Loucy (cell line): Measurements from ENCODE around the gene ROBO2.

Source experiments
- H2AFZ ChIP-seq: fragments of 200-600 bp; sonication (generic); 2 replicates; pipeline ENCODE4 v1.6.0; 2016; ENCODE audit warnings: antibody characterized with exemption, mild to moderate bottlenecking, low read length, moderate library complexity
- H3F3A ChIP-seq: fragments of 200-600 bp; 2 replicates; pipeline ENCODE4 v1.6.0; 2016; ENCODE audit warnings: antibody characterized with exemption, low read depth, mild to moderate bottlenecking
- H3K27me3 ChIP-seq: fragments of 200-600 bp; sonication (generic); 2 replicates; pipeline ENCODE4 v1.6.1; 2014; ENCODE audit warnings: low read length, mild to moderate bottlenecking; ENCODE audit not compliant: insufficient read depth, poor library complexity, severe bottlenecking
- H3K36me3 ChIP-seq: fragments of 200-600 bp; sonication (generic); 2 replicates; pipeline ENCODE4 v1.6.1; 2016; ENCODE audit warnings: low read length; ENCODE audit not compliant: insufficient read depth
- H3K4me1 ChIP-seq: fragments of 200-600 bp; sonication (generic); 2 replicates; pipeline ENCODE4 v1.5.1; 2014; ENCODE audit warnings: low read length, mild to moderate bottlenecking; ENCODE audit not compliant: insufficient read depth, poor library complexity, severe bottlenecking
- H3K4me2 ChIP-seq: fragments of 200-600 bp; sonication (generic); 2 replicates; pipeline ENCODE4 v1.6.0; 2014; ENCODE audit warnings: antibody characterized with exemption, low read length, low read depth, mild to moderate bottlenecking; ENCODE audit not compliant: poor library complexity, severe bottlenecking
- H3K4me3 ChIP-seq: fragments of 200-600 bp; sonication (generic); 2 replicates; pipeline ENCODE4 v1.5.1; 2014; ENCODE audit warnings: low read length, mild to moderate bottlenecking, mixed read lengths; ENCODE audit not compliant: poor library complexity, severe bottlenecking
- H3K79me2 ChIP-seq: fragments of 200-600 bp; sonication (generic); 2 replicates; pipeline ENCODE4 v1.6.1; 2014; ENCODE audit warnings: low read length; ENCODE audit not compliant: insufficient read depth
- H3K9ac ChIP-seq: fragments of 200-600 bp; sonication (generic); 2 replicates; pipeline ENCODE4 v1.6.0; 2014; ENCODE audit warnings: mild to moderate bottlenecking, low read depth, low read length, moderate library complexity; ENCODE audit not compliant: poor library complexity, severe bottlenecking
- H3K9me2 ChIP-seq: fragments of 200-600 bp; sonication (generic); replicated peaks from 2 replicates; pipeline ENCODE4 v1.6.1; 2016; ENCODE audit warnings: low read depth, low read length, mixed read lengths
- H3K9me3 ChIP-seq: fragments of 200-600 bp; sonication (generic); 2 replicates; pipeline ENCODE4 v1.6.1; 2014; ENCODE audit warnings: mild to moderate bottlenecking, antibody characterized with exemption, low read length, low read depth; ENCODE audit not compliant: insufficient read depth
- H4K20me1 ChIP-seq: fragments of 200-600 bp; sonication (generic); 2 replicates; pipeline ENCODE4 v1.6.0; 2014; ENCODE audit warnings: antibody characterized with exemption, low read length, mild to moderate bottlenecking; ENCODE audit not compliant: insufficient read depth, poor library complexity, severe bottlenecking
- CTCF ChIP-seq: fragments of 200-600 bp; sonication (generic); conservative IDR thresholded peaks from 2 replicates; pipeline ENCODE4 v1.5.1; 2014; ENCODE audit warnings: mild to moderate bottlenecking, antibody characterized with exemption, low read length
- EZH2phosphoT487 ChIP-seq: fragments of 200-600 bp; IDR thresholded peaks from 2 replicates; pipeline ENCODE4 v1.6.1; 2018; ENCODE audit warnings: antibody characterized with exemption, mild to moderate bottlenecking, moderate library complexity, borderline replicate concordance

Gene ROBO2

GRCh38 chr3:77648214-77648613, 608.3 kb downstream of the ROBO2 start:
- TF ChIP-seq CTCF: no peak
- no peak for TF ChIP-seq EZH2phosphoT487
- Histone ChIP-seq H3K9me3 (no peaks in the 10 kb centered on the region; the same call in 1 of the 2 replicates), H3K27me3 (no peaks in the 10 kb centered on the region), H3K79me2 (no peaks in the 10 kb centered on the region), H4K20me1 (no peaks in the 10 kb centered on the region), H3K9me2 (no peaks in the 10 kb centered on the region), H3F3A (no peaks in the 10 kb centered on the region), H2AFZ (no peak overlapping the region), H3K36me3 (no peaks in the 10 kb centered on the region), H3K9ac (no peak overlapping the region), H3K4me1 (no peaks in the 10 kb centered on the region), H3K4me3 (no peak overlapping the region), H3K4me2 (no peak overlapping the region)

- Histone ChIP-seq H2AFZ (no peak overlapping the region), H3K27me3 (no peaks in the 10 kb centered on the region), H3F3A (no peaks in the 10 kb centered on the region), H3K79me2 (no peaks in the 10 kb centered on the region), H3K36me3 (no peaks in the 10 kb centered on the region), H3K4me2 (no peak overlapping the region), H3K4me1 (no peaks in the 10 kb centered on the region), H3K4me3 (no peak overlapping the region), H3K9ac (no peak overlapping the region), H4K20me1 (no peaks in the 10 kb centered on the region), H3K9me3 (no peaks in the 10 kb centered on the region; the same call in 1 of the 2 replicates), H3K9me2 (no peaks in the 10 kb centered on the region)
- TF ChIP-seq EZH2phosphoT487 (no peak), CTCF (no peak)
These were observed 608.8 kb downstream of the ROBO2 start for GRCh38 chr3:77648664-77649063.

- Histone ChIP-seq H3K27me3 (no peaks in the 10 kb centered on the region), H2AFZ (no peak overlapping the region), H3K4me2 (no peak overlapping the region), H3F3A (no peaks in the 10 kb centered on the region), H3K36me3 (no peaks in the 10 kb centered on the region), H4K20me1 (no peaks in the 10 kb centered on the region), H3K4me1 (no peaks in the 10 kb centered on the region), H3K9me3 (no peaks in the 10 kb centered on the region; the same call in 1 of the 2 replicates), H3K9me2 (no peaks in the 10 kb centered on the region), H3K4me3 (no peak overlapping the region), H3K9ac (no peak overlapping the region), H3K79me2 (no peaks in the 10 kb centered on the region)
- TF ChIP-seq CTCF: no peak
- TF ChIP-seq EZH2phosphoT487: no peak
These were observed 612.7 kb downstream of the ROBO2 start for GRCh38 chr3:77652624-77653023.
